Measurements from ENCODE around the gene MRPS25.
A peak's percentile ranks its signal among the peaks of the same experiment; 100 is the strongest.

Gene MRPS25

DNA sequence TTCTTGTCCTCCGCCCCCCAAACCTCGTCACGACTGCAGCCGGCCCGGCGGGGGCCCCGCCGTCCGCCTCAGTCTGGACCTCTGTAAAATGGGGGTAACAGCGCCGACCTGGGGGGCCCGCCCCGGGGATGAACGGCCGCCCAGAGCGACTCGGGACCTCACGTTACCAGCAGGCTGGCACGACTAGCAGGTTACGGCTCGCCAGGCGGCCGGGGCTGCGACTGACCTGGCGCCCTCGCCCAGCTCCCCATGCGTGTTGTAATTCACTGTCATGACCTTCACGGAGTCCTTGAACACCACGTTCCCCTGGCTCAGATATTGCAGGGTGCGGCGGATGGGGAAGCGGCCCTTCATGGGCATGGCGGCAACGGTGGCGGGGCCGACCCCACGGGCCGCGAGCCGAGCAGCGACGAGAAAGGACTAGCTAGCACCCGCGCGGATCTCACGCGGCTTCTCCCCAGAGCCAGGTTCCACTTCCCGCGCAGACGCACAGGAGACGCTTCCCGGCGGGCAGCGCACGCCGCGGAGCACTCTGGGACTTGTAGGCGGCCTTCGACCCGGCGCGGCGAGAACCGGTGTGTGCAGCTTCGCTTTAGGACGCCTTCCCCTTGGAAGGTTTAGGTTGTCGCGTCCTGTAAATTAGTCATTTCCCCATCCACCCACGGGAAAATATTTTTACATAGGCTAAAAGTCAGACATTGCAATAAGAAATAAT, at the start of gene MRPS25:
TSS of gene MRPS25 (minus strand) at position 481 of the 715 bp plus-strand sequence. CDS start at position 360, 121 bp downstream.
- H3K27ac ChIP-seq = peak within 1 kb of the TSS; percentile 59

GRCh38 chr3:15113884-15114283, 48.8 kb upstream of the MRPS25 start:
- H3K27ac ChIP-seq = no peak overlapping the region
- DNase-seq (ENCODE audit: low read depth, low spot score) = no peak

More for the DNA sequence above, at the start of gene MRPS25:
- peak; percentile 76 for DNase-seq (ENCODE audit: low read depth, low spot score)

DNA sequence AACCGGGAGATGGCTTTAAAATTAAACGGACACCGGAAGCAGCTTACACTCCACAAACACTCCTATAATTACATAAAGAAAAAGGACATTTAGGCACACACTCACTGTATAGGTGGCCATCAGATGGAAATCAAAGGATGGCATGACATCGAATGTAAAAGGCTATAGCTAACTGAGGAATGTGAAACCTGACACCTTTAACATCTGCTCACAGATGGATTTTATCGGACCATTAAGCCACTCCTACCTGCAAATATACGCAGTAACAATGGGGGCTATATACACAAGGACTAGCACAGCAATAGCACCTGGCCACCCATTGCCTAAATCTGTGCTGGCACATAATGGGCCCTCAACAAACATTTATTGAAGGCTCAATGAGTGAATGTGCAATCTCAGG, 48.4 kb upstream of the MRPS25 start:
- no peak overlapping the region for H3K27ac ChIP-seq
- DNase-seq (ENCODE audit: low read depth, low spot score) = no peak

- H3K27ac ChIP-seq = no peak overlapping the region
- no peak for DNase-seq (ENCODE audit: low read depth, low spot score)
Measured at GRCh38 chr3:15112011-15112410, 46.9 kb upstream of the MRPS25 start.

GRCh38 chr3:15110206-15110605, 45.1 kb upstream of the MRPS25 start:
- DNase-seq (ENCODE audit: low read depth, low spot score) = no peak

GRCh38 chr3:15108869-15109268, 43.8 kb upstream of the MRPS25 start:
- no peak overlapping the region for H3K27ac ChIP-seq
- DNase-seq (ENCODE audit: low read depth, low spot score) = no peak

More at GRCh38 chr3:15110206-15110605, 45.1 kb upstream of the MRPS25 start:
- no peak overlapping the region for H3K27ac ChIP-seq

GRCh38 chr3:15108082-15108545, 43.0 kb upstream of the MRPS25 start:
- H3K27ac ChIP-seq = no peak overlapping the region
- no peak for DNase-seq (ENCODE audit: low read depth, low spot score)

DNA sequence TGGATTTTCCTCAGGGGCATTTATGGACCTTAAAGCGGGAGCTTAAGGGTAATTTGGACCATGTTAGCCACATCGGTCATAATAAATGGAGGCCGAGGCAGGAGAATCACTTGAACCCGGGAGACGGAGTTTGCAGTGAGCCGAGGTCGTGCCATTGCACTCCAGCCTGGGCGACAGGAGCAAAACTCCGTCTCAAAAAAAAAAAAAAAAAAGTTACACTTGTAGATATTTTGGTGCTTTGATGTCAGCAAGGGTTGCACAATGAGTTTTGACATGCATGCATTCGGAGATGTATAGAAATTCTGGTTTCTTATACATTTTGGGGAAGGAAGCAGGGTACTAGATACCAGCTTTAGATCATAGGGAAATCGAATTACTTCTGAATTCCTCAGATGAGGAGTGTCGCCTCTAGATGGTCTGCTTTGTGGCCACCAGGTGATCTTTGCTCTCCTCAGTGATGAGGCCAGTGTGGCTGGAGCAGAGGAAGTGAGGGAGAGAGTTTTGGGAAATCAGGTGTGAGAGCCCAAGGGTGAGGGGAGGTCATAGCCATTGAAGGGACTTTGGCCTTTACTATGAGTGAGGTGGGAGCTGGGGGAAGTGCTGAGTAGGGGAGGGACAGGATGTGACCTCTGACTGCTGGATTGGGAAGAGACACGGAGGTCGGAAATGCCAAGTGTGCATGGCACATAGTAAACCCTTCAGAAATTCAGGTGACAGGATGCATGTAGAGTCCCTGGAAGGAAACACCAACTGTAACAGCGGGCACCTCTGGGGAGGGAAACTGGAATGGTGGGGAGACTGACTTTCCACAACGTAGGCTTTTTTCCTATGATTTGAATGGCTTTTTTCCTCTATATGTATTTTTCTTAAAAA, 42.2 kb upstream of the MRPS25 start:
- no peak for DNase-seq (ENCODE audit: low read depth, low spot score)
- no peak overlapping the region for H3K27ac ChIP-seq

GRCh38 chr3:15102836-15103235, 37.7 kb upstream of the MRPS25 start:
- DNase-seq (ENCODE audit: low read depth, low spot score) = no peak
- peak overlapping the region; percentile 33 for H3K27ac ChIP-seq

DNA sequence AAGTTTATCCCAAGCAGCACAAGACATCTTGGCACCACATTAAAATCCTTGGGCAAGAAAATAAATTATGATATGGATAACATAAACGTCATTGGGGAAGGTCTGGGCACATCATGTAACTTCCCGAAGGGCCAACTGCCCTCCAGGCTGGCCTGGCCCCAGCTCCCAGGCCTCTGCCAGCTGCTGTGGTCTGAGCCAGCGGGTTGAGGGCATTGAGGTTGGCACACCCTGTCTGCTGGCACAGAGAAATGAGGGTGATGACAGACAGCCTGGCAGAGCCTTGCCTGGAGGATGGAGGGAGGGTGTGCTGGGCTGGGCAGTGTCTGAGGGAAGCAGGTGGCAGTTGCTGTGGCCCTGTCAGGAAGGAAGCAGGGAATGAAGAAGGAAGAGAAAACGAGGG, 37.1 kb upstream of the MRPS25 start:
- peak; percentile 14 for DNase-seq (ENCODE audit: low read depth, low spot score)
- H3K27ac ChIP-seq = peak overlapping the region; percentile 33

DNA sequence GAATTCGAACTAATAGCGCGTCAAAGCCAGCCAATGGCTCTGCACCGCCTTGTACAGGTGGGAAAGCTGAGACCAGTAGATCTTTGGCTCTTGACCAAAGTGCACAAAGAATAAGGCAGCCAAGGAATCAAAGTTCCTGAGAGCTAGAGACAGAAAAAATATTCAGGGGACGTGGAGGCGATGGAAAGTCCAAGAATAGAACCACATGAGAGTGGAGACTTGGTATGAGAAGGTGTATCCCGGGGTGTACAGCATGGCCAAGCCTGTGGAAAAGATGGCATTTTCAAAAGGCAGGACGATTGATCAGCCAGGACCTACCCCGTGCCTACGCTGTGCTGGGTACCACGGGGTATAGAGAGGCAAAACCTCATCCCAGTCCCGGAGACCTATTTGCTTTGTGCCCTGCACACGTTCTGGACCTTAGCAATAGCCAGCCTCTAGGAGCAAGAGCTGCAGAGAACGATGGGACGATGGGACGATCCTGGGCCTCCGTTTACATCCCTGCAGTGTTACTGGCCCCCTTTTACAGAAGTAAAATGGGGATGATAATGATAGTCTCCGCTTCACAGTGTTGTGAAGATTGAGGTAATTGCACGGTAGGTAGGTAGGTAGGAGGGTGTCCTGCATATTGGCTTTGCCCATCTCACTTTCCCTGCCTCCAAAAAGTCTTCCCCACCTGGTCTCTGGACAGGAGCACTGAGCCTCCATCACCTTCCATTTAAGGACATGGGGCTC, 34.4 kb upstream of the MRPS25 start:
- no peak for DNase-seq (ENCODE audit: low read depth, low spot score)
- H3K27ac ChIP-seq = peak overlapping the region; percentile 54

- DNase-seq (ENCODE audit: low read depth, low spot score) = peak; percentile 59
- H3K27ac ChIP-seq = peak within 1 kb of the TSS; percentile 54
Measured at GRCh38 chr3:15098503-15099363, 33.6 kb upstream of the MRPS25 start, which contains the start of gene RBSN. TSS of gene RBSN (minus strand) at chr3:15099148. CDS start at chr3:15096120, 3,028 bp downstream.

DNA sequence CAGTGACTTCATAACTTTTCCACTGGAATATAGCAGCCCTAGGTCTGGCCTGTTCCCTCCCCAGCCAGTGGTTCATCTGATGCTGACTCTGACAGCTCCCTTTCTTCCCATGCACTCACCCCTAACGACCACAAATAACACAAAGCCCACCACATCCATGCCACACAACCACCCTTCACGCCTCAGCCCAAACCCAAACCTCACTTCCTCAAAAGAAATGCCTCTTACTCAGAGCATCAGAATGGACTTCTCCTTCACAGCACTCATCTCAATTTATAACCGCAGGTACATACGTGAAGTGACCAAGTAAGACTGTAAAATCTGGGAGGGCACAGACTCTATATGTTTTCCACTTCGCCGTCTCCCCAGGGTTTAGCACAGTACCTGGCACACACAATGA, 32.8 kb upstream of the MRPS25 start:
- H3K27ac ChIP-seq = peak overlapping the region; percentile 54
- DNase-seq (ENCODE audit: low read depth, low spot score) = peak; percentile 12

GRCh38 chr3:15096046-15096445, 30.9 kb upstream of the MRPS25 start:
- no peak overlapping the region for H3K27ac ChIP-seq
- DNase-seq (ENCODE audit: low read depth, low spot score) = no peak

GRCh38 chr3:15094187-15094875, 29.2 kb upstream of the MRPS25 start:
- no peak overlapping the region for H3K27ac ChIP-seq
- DNase-seq (ENCODE audit: low read depth, low spot score) = no peak

DNA sequence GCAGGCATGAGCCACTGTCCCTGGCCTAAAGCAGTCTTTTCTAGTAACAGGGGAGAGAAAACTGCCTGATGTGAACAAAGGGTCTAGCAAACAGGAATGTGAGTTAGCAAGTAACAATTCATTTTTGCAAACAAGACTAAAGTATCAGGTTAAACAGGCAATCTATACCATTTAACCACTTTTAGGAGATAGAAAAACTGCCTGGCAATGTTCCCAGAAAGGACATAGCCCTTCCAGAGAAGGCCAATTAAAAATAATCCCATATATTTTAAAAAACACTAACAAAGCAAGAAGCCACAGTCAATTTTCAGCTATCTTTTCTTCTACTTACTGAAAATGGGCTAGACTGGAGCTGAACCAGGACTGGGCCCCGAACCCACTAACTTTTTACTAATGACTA, 27.6 kb upstream of the MRPS25 start:
- DNase-seq (ENCODE audit: low read depth, low spot score) = no peak
- H3K27ac ChIP-seq = no peak overlapping the region

GRCh38 chr3:15091575-15091974, 26.5 kb upstream of the MRPS25 start:
- no peak overlapping the region for H3K27ac ChIP-seq
- DNase-seq (ENCODE audit: low read depth, low spot score) = no peak

- H3K27ac ChIP-seq = no peak overlapping the region
- DNase-seq (ENCODE audit: low read depth, low spot score) = no peak
Measured at GRCh38 chr3:15089201-15089600, 24.1 kb upstream of the MRPS25 start.

- no peak overlapping the region for H3K27ac ChIP-seq
- no peak for DNase-seq (ENCODE audit: low read depth, low spot score)
Measured at GRCh38 chr3:15086699-15087098, 21.6 kb upstream of the MRPS25 start.

Measured in epithelial cell of prostate (primary cell).